CD14-positive monocyte (primary cell): ENCODE results near the gene PTPRD. TPM values are rescaled to one million over a fixed set of nuclear protein-coding genes. Genes with fewer than 3 reads are reported as not detected.

Experiments used
- DNase-seq, 3 donors: peaks; one replicate each; pipeline ENCODE4 v3.0.0-alpha.2; 2011 to 2022
- H2AFZ ChIP-seq: 2 replicates; pipeline ENCODE4 v1.6.0; 2012; ENCODE audit warnings: mild to moderate bottlenecking, low read depth, low read length, inconsistent platforms; ENCODE audit not compliant: insufficient read depth, poor library complexity, severe bottlenecking
- H3K27ac ChIP-seq, 2 donors: 1 replicate in 1 of 2; 2 replicates in 1 of 2; pipeline ENCODE4 v1.5.1; 2012 to 2013; ENCODE audit warnings: low read length in 2 of 2, control low read depth in 1 of 2, inconsistent platforms in 1 of 2, low read depth in 1 of 2, mild to moderate bottlenecking in 1 of 2
- H3K27me3 ChIP-seq, 2 donors: one replicate each; pipeline versions ENCODE4 v1.6.0 to v1.6.1; 2011 to 2013; ENCODE audit warnings: low read length in 2 of 2; ENCODE audit not compliant: control insufficient read depth in 2 of 2, insufficient read depth in 2 of 2
- H3K36me3 ChIP-seq, 2 donors: replicated peaks in 1 of 2; 1 replicate in 1 of 2; 2 replicates in 1 of 2; pipeline versions ENCODE4 v1.5.1 to v1.6.1; 2012 to 2013; ENCODE audit warnings: low read length in 2 of 2, control low read depth in 1 of 2, inconsistent platforms in 1 of 2, mild to moderate bottlenecking in 1 of 2; ENCODE audit not compliant: insufficient read depth in 2 of 2, control insufficient read depth in 1 of 2
- H3K4me1 ChIP-seq, 2 donors: 1 replicate in 1 of 2; 2 replicates in 1 of 2; pipeline versions ENCODE4 v1.5.1 to v1.6.1; 2012 to 2013; ENCODE audit warnings: low read length in 2 of 2, control low read depth in 1 of 2, inconsistent platforms in 1 of 2, mild to moderate bottlenecking in 1 of 2, moderate library complexity in 1 of 2; ENCODE audit not compliant: insufficient read depth in 2 of 2, control insufficient read depth in 1 of 2
- H3K4me2 ChIP-seq: replicated peaks from 2 replicates; pipeline ENCODE3; 2012; ENCODE audit warnings: low read length, moderate library complexity, mild to moderate bottlenecking; ENCODE audit not compliant: poor library complexity, severe bottlenecking; ENCODE audit errors: extremely low read depth
- H3K4me3 ChIP-seq, 3 experiments: fragments of 200-600 bp in 1 of 3; sonication (generic) in 1 of 3; replicated peaks in 1 of 3; 1 replicate in 2 of 3; 2 replicates in 1 of 3; pipeline ENCODE4 v1.5.1; 2011 to 2013; ENCODE audit warnings: low read length in 3 of 3, mild to moderate bottlenecking in 3 of 3, control low read depth in 2 of 3, low read depth in 2 of 3, inconsistent platforms in 1 of 3, moderate library complexity in 1 of 3
- H3K79me2 ChIP-seq: 2 replicates; pipeline ENCODE4 v1.6.0; 2012; ENCODE audit warnings: mild to moderate bottlenecking, control low read depth, inconsistent platforms, low read length, moderate library complexity; ENCODE audit not compliant: insufficient read depth
- H3K9ac ChIP-seq: 2 replicates; pipeline ENCODE4 v1.6.0; 2017; ENCODE audit warnings: low read length, mild to moderate bottlenecking; ENCODE audit not compliant: insufficient read depth, poor library complexity, severe bottlenecking
- H3K9me3 ChIP-seq, 2 donors: replicated peaks in 1 of 2; 1 replicate in 1 of 2; 2 replicates in 1 of 2; pipeline versions ENCODE4 v1.5.1 to v1.6.1; 2012 to 2013; ENCODE audit warnings: low read length in 2 of 2, control low read depth in 1 of 2; ENCODE audit not compliant: control insufficient read depth in 1 of 2, insufficient read depth in 1 of 2
- H4K20me1 ChIP-seq: 2 replicates; pipeline ENCODE4 v1.6.0; 2012; ENCODE audit warnings: mild to moderate bottlenecking, low read length, control low read depth, moderate library complexity; ENCODE audit not compliant: insufficient read depth
- H3K27ac Mint-ChIP-seq, 7 donors: one replicate each; pipeline ENCODE4 v1.8.0; 2020; ENCODE audit warnings: mild to moderate bottlenecking in 7 of 7, mixed read lengths in 7 of 7, moderate library complexity in 6 of 7, inconsistent platforms in 2 of 7
- H3K27me3 Mint-ChIP-seq, 3 donors: one replicate each; pipeline ENCODE4 v1.8.0; 2021 to 2022; ENCODE audit warnings: low read depth in 3 of 3, mild to moderate bottlenecking in 3 of 3, mixed read lengths in 3 of 3, moderate library complexity in 3 of 3, inconsistent platforms in 1 of 3
- H3K36me3 Mint-ChIP-seq, 2 donors: one replicate each; pipeline ENCODE4 v1.8.0; 2020; ENCODE audit warnings: mixed read lengths in 2 of 2, inconsistent platforms in 1 of 2, mild to moderate bottlenecking in 1 of 2
- H3K4me1 Mint-ChIP-seq: one replicate; pipeline ENCODE4 v1.8.0; 2020; ENCODE audit warnings: mild to moderate bottlenecking, mixed read lengths
- H3K4me3 Mint-ChIP-seq, 2 donors: one replicate each; pipeline ENCODE4 v1.8.0; 2020; ENCODE audit warnings: mild to moderate bottlenecking in 2 of 2, mixed read lengths in 2 of 2, moderate library complexity in 1 of 2
- H3K9me3 Mint-ChIP-seq, 7 donors: one replicate each; pipeline ENCODE4 v1.8.0; 2020 to 2022; ENCODE audit warnings: mixed read lengths in 7 of 7, mild to moderate bottlenecking in 6 of 7, moderate library complexity in 6 of 7, inconsistent platforms in 2 of 7
- WGBS: methylation state at CpG from one replicate; pipeline ENCODE4 v1.1.5; 2013; ENCODE audit warnings: missing lambda C conversion rate; ENCODE audit not compliant: insufficient coverage; 5-methylcytosine and 5-hydroxymethylcytosine counted together
- intact Hi-C, 2 donors: fragments of 100-400 bp; cut with micrococcal nuclease; formaldehyde crosslinking; loops; one replicate each; pipeline versions ENCODE4 v1.15.0 to v1.15.1; 2023
- polyA plus RNA-seq, 3 donors: library from polyadenylated mRNA; depleted of rRNA in 1 of 3; unstranded in 2 of 3; stranded (reverse) in 1 of 3; fragments of 300-500 nt in 2 of 3; fragments of >200 nt in 1 of 3; fragmentation: Illumina TruSeq in 2 of 3; gene quantifications; 1 replicate in 2 of 3; 2 replicates in 1 of 3; pipeline ENCODE4 v1.2.3, GENCODE V29; 2012 to 2021
- TF ChIP-seq, protein P1 (sequence below): fragments of 200-600 bp; IDR thresholded peaks from one replicate; pipeline ENCODE4 v1.8.0; 2022; ENCODE audit warnings: antibody characterized with exemption, mild to moderate bottlenecking

Gene PTPRD
- polyA plus RNA-seq, 3 donors, result not detected

DNA sequence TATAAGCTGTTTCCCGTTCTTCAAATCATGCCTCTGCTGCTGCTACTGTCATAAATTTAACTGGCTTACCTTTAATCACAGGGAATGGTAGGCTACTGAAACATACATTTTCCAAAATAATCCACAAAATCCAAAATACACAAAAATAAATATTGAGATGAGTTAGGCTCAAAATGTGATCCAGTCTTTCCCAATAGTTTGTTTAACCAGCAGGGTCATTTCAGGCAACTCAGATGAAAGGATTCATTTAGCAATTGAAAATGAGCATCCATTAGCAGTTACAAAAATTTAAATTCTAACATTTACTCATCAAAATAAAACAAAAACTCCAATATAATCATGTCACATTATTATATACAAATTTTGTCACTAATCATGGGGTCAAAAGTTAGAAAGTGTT is 1797.6 kb downstream of the PTPRD start:
- Mint-ChIP-seq H3K4me3 (no peak overlapping the region), H3K27ac (no peak overlapping the region), H3K36me3 (no peaks in the 10 kb centered on the region), H3K27me3 (peaks cover 0 to 2% (median 0%) of the 10 kb centered on the region in 3 donors), H3K4me1 (no peaks in the 10 kb centered on the region), H3K9me3 (peaks cover 0 to 7% (median 0%) of the 10 kb centered on the region in 7 donors)
- no CpG with 5 or more reads among the region's 1 CpG for WGBS
- Histone ChIP-seq H3K36me3 (no peaks in the 10 kb centered on the region), H3K4me1 (no peaks in the 10 kb centered on the region), H3K27me3 (no peaks in the 10 kb centered on the region), H4K20me1 (no peaks in the 10 kb centered on the region), H3K4me3 (no peak overlapping the region), H3K9me3 (no peaks in the 10 kb centered on the region), H3K79me2 (no peaks in the 10 kb centered on the region), H3K9ac (no peak overlapping the region), H2AFZ (no peak overlapping the region), H3K4me2 (no peak overlapping the region), H3K27ac (no peak overlapping the region)
- TF ChIP-seq, protein P1, sequence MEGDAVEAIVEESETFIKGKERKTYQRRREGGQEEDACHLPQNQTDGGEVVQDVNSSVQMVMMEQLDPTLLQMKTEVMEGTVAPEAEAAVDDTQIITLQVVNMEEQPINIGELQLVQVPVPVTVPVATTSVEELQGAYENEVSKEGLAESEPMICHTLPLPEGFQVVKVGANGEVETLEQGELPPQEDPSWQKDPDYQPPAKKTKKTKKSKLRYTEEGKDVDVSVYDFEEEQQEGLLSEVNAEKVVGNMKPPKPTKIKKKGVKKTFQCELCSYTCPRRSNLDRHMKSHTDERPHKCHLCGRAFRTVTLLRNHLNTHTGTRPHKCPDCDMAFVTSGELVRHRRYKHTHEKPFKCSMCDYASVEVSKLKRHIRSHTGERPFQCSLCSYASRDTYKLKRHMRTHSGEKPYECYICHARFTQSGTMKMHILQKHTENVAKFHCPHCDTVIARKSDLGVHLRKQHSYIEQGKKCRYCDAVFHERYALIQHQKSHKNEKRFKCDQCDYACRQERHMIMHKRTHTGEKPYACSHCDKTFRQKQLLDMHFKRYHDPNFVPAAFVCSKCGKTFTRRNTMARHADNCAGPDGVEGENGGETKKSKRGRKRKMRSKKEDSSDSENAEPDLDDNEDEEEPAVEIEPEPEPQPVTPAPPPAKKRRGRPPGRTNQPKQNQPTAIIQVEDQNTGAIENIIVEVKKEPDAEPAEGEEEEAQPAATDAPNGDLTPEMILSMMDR, result no peak
- DNase-seq, result no peak
- intact Hi-C loops, result no loop called here

- Mint-ChIP-seq H3K4me1 (no peaks in the 10 kb centered on the region), H3K9me3 (peaks cover 0 to 7% (median 0%) of the 10 kb centered on the region in 7 donors), H3K4me3 (no peak overlapping the region), H3K27me3 (peaks cover 0 to 2% (median 0%) of the 10 kb centered on the region in 3 donors), H3K36me3 (no peaks in the 10 kb centered on the region), H3K27ac (no peak overlapping the region)
- Histone ChIP-seq H2AFZ (no peak overlapping the region), H3K9me3 (no peaks in the 10 kb centered on the region), H3K79me2 (no peaks in the 10 kb centered on the region), H3K36me3 (no peaks in the 10 kb centered on the region), H3K4me3 (no peak overlapping the region), H3K4me1 (no peaks in the 10 kb centered on the region), H3K27me3 (no peaks in the 10 kb centered on the region), H4K20me1 (no peaks in the 10 kb centered on the region), H3K27ac (no peak overlapping the region), H3K4me2 (no peak overlapping the region), H3K9ac (no peak overlapping the region)
- TF ChIP-seq, protein P1, result no peak
- intact Hi-C loops, result no loop called here
- no peak for DNase-seq
- 96% methylated on average over 4 of the region's 6 CpGs for WGBS
Measured at GRCh38 chr9:8812888-8813287, 1799.9 kb downstream of the PTPRD start.
